Tibial nerve (tissue), 4 donors: ENCODE results near the gene AGMO.

Experiments used
- CTCF ChIP-seq, 5 experiments: fragments of 200-600 bp in 3 of 5; fragments of 450-650 bp in 2 of 5; sonication (generic) in 3 of 5; IDR thresholded peaks; one replicate each; pipeline ENCODE4 v1.5.1; 2016 to 2019; ENCODE audit warnings: antibody characterized with exemption in 5 of 5, mild to moderate bottlenecking in 3 of 5, moderate library complexity in 2 of 5
- EP300 ChIP-seq, 2 donors: sonication (generic); formaldehyde crosslinking; IDR thresholded peaks; one replicate each; pipeline ENCODE4 v1.6.1; 2017; ENCODE audit warnings: antibody characterized with exemption in 2 of 2, mild to moderate bottlenecking in 1 of 2
- POLR2A ChIP-seq, 2 donors: fragments of 450-650 bp; IDR thresholded peaks; one replicate each; pipeline ENCODE4 v1.6.1; 2017; ENCODE audit warnings: antibody characterized with exemption in 2 of 2, mild to moderate bottlenecking in 2 of 2, moderate library complexity in 2 of 2

GRCh38 chr7:15284396-15284795 is 277.4 kb downstream of the AGMO start:
- TF ChIP-seq EP300 (IDR thresholded peaks at IDR 0.05) (no peak), POLR2A (IDR thresholded peaks at IDR 0.05) (no peak), CTCF (IDR thresholded peaks at IDR 0.05) (no peak)
